Measurements from ENCODE around the gene SRSF9. TPM values are rescaled to one million over a fixed set of nuclear protein-coding genes. Genes with fewer than 3 reads are reported as not detected.

The SRSF9 gene
- total RNA-seq, 1 donor from 2014 or later = 151 TPM

DNA sequence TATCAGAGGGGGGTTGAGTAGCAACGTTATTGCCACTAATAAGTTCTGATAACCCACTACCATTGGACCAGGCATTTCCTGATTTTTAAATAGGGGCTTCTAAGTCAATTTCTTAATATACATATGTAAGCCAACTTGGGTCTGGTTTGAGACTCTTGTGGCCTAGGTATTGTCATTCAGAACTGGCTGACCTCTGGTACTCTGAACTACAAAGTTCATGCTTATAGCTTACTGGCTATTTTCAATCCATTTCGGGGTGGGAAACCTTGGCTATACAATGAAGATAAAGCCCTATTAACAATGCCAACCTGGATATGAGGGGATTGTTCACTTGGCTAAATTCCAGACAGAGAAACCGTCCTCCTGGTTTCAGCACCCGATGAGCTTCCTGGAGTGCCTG, 35.0 kb upstream of the SRSF9 start:
- no peaks in the 10 kb centered on the region for H3K9me3 Mint-ChIP-seq (ENCODE audit: unreplicated experiment)
- H3K36me3 Mint-ChIP-seq (ENCODE audit: unreplicated experiment) = peaks cover 25% of the 10 kb centered on the region
- no peaks in the 10 kb centered on the region for H3K27me3 Mint-ChIP-seq (ENCODE audit: unreplicated experiment)
- DNase-seq (ENCODE audit: extremely low spot score, unreplicated experiment) = no peak
- H3K4me3 Mint-ChIP-seq (ENCODE audit: unreplicated experiment) = no peak overlapping the region
- TF ChIP-seq, protein P1, sequence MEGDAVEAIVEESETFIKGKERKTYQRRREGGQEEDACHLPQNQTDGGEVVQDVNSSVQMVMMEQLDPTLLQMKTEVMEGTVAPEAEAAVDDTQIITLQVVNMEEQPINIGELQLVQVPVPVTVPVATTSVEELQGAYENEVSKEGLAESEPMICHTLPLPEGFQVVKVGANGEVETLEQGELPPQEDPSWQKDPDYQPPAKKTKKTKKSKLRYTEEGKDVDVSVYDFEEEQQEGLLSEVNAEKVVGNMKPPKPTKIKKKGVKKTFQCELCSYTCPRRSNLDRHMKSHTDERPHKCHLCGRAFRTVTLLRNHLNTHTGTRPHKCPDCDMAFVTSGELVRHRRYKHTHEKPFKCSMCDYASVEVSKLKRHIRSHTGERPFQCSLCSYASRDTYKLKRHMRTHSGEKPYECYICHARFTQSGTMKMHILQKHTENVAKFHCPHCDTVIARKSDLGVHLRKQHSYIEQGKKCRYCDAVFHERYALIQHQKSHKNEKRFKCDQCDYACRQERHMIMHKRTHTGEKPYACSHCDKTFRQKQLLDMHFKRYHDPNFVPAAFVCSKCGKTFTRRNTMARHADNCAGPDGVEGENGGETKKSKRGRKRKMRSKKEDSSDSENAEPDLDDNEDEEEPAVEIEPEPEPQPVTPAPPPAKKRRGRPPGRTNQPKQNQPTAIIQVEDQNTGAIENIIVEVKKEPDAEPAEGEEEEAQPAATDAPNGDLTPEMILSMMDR (IDR thresholded peaks at IDR 0.05) = no peak
- peaks cover 3% of the 10 kb centered on the region for H3K4me1 Mint-ChIP-seq (ENCODE audit: unreplicated experiment)
- H3K27ac Mint-ChIP-seq (ENCODE audit: unreplicated experiment) = no peak overlapping the region

DNA sequence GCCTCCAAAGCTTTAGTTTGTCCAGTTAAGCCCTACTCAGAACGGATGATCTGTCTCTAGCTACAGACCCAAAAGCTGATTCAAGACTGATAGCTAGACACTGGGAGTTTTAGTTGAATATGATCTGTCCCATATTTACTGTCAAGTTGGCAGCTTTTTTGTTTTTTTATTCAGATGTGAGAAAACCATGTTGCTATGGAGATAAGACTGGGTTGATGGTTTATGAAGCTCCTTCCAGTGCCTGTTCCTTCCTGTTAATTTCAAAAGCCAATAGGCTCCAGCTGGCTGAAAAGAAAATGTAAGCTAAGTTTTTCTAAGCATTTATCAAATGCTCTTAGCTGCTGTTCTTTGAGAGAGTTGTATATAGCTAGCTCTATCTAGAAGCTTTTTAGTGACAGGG, 31.0 kb upstream of the SRSF9 start:
- Mint-ChIP-seq H3K4me1 (ENCODE audit: unreplicated experiment) (peaks cover 24% of the 10 kb centered on the region), H3K4me3 (ENCODE audit: unreplicated experiment) (no peak overlapping the region), H3K27ac (ENCODE audit: unreplicated experiment) (peak overlapping the region; percentile 73), H3K9me3 (ENCODE audit: unreplicated experiment) (no peaks in the 10 kb centered on the region), H3K27me3 (ENCODE audit: unreplicated experiment) (no peaks in the 10 kb centered on the region), H3K36me3 (ENCODE audit: unreplicated experiment) (peaks cover 34% of the 10 kb centered on the region)
- TF ChIP-seq, protein P1 (IDR thresholded peaks at IDR 0.05) = no peak
- no peak for DNase-seq (ENCODE audit: extremely low spot score, unreplicated experiment)

DNA sequence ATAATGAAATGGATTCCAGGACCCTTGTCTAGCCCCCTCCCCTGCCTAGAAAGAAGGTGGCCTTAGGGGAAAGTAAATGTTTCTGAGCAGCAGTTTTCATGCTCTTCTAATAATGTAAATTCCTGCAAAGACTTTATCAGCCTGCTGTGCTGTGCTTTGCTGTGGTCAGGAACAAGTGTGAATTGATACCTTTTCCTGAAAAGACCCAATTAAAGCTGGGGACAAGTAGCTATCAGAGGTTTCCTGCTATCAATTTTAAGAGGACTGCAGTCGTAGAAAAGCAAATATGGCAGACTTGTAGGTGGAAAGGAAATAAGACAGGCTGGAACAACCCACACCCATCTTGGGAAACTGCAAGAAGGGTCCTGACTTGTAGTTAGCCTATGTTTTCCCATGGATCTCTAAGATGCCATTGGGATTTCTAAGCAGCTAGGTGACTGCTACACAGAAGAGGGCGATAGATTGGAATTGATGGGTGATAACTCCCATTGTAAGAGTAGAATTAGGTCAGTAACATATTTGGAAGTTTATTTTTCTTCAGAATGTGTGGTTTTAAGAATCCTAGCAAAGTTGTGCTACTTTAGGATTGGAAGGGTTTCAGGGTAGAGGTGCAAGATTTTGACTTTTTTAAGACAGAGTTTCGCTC, 29.4 kb upstream of the SRSF9 start:
- Mint-ChIP-seq H3K27me3 (ENCODE audit: unreplicated experiment) (no peaks in the 10 kb centered on the region), H3K4me3 (ENCODE audit: unreplicated experiment) (no peak overlapping the region), H3K9me3 (ENCODE audit: unreplicated experiment) (no peaks in the 10 kb centered on the region), H3K27ac (ENCODE audit: unreplicated experiment) (no peak overlapping the region), H3K36me3 (ENCODE audit: unreplicated experiment) (peaks cover 33% of the 10 kb centered on the region), H3K4me1 (ENCODE audit: unreplicated experiment) (peaks cover 33% of the 10 kb centered on the region)
- TF ChIP-seq, protein P1 (IDR thresholded peaks at IDR 0.05) = no peak
- no peak for DNase-seq (ENCODE audit: extremely low spot score, unreplicated experiment)

DNA sequence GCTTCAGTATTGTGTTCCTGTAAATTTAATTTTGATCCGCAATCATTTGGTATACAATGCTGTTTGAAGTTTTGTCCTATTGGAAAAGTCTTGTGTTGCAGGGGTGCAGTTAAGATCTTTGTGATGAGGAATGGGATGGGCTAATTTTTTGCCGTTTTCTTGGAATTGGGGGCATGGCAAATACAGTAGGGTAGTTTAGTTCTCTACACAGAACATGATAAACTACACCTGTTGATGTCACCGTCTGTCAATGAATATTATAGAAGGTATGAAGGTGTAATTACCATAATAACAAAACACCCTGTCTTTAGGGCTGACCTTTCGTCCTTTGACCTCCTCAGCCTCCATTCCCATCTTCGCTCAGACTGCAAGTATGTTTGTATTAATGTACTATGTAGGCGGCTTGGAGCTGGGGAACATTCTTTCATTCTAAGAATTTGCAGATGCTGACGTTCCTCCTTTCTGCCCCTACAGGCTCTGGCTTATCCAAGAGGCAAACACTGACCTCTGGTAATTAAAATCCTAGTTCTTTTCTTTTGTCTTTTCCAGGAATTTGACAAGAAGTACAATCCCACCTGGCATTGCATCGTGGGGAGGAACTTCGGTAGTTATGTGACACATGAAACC, 28.1 kb upstream of the SRSF9 start:
- peaks cover 25% of the 10 kb centered on the region for H3K36me3 Mint-ChIP-seq (ENCODE audit: unreplicated experiment)
- H3K27ac Mint-ChIP-seq (ENCODE audit: unreplicated experiment) = peak overlapping the region; percentile 83
- no peaks in the 10 kb centered on the region for H3K27me3 Mint-ChIP-seq (ENCODE audit: unreplicated experiment)
- H3K9me3 Mint-ChIP-seq (ENCODE audit: unreplicated experiment) = no peaks in the 10 kb centered on the region
- peaks cover 33% of the 10 kb centered on the region for H3K4me1 Mint-ChIP-seq (ENCODE audit: unreplicated experiment)
- TF ChIP-seq, protein P1 (IDR thresholded peaks at IDR 0.05) = no peak
- no peak for DNase-seq (ENCODE audit: extremely low spot score, unreplicated experiment)
- peak overlapping the region; percentile 94 for H3K4me3 Mint-ChIP-seq (ENCODE audit: unreplicated experiment)
